Measurements from ENCODE around the gene LAMB3. TPM values are rescaled to one million over a fixed set of nuclear protein-coding genes. Genes with fewer than 3 reads are reported as not detected.

LAMB3 gene
- polyA plus RNA-seq, 3 donors = 1.1 to 1.4 (median 1.2) TPM

DNA sequence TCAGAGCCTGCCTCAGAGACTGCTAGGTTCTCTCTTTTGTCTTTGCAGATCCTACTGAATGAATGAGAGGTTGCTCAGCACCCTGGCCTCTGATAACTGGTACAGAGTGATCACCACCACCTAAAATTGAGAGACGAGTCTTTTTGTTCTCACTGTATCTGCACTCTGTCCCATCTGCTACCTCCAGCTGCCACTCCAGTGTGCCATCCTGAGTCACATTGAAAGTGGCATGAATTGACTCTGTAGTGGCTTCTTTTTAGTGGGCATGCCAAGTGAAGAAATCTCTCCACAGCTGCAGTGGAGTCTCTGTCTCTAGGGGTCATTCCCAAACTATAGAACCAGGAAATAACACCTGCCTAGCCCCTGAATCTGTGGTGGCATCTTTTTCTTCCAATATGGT is 54.0 kb downstream of the LAMB3 start:
- DNase-seq = no peak

DNA sequence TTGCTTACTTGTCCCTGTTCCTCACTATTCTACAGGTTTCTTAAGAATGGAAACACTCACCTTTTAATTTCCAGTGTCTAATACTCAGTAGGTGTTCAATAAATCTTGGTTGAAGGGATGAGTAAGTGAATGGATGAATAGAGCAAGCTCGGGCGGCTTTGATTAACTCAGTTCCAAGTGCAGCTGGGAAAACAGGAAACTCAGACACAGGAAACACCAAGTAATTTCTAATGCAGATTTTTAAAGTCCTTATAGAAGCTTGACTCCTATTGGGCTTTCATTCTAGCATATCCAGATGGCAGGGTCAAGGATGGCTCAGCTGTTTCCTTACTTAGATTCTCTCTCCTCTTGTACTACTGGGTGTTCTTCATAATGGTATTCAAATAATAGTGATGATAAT is 54.7 kb downstream of the LAMB3 start:
- DNase-seq = no peak

DNA sequence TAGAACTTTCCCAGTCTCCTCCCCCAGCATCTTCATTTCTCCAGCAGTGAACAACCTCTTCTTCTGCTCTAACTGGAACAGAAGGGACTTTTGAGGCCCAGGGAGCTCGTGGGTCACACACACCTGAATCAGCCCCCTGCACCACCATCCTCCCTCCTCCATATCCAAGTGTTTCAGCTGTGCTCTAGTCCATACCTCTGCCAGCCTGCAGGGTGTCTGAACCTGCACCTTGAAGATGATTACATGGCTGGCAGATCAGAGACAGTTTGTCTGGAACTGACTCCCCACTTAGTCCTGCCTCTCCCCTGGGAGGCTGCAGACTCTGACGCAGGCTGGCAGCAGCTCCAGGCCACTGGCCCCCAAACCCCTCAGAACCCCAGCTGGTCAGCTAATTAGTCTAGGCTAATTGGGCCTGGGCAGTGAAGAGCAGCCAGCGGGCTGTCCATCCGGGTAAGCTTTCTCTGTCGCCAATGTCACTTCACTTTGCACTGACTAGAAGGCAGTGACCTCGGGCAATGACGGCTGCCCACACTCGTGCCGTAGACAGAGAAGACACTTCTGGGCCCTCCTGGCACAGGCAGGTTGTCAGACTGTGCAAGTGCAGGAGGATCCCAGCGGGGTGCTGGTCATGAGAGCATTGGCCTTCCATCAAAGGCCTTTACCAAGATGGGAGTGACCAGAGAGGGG is 56.5 kb downstream of the LAMB3 start:
- no peak for DNase-seq

DNA sequence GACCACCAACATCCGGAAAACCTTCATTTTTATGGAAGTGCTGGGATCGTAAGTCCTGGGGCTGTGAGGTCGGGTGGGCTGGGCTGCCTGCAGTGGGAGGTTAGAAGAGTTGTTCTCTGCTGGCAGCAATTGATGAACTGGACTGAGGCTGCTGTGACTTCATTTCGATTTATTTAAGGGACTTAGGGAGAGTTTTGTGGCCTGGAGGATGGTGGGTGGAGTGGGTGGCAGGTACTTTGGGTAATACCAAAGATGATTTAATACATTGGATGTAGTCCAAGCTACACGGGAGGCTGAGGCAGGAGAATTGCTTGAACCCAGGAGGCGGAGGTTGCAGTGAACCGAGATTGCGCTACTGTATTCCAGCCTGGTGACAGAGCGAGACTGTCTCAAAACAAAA is 57.2 kb downstream of the LAMB3 start:
- DNase-seq = no peak

DNA sequence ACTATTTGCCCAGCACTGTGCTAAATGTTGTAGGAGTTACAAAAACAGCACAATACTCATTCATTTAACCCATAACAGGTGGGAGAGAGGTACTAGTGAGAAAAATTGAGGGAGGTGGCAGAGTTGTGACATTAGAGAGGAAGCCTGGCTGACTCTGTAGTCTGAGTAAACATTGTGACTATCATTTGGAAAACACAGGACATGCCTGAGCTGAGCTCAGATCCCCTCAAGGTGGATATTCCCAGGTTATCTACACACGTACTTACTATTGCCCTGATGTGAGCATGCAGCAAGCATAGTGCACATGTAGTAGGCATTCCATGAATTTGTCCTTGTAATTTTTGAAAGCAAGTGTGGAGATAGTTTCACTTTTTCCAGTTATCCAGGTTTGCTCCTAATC is 57.8 kb downstream of the LAMB3 start:
- no peak for DNase-seq

DNA sequence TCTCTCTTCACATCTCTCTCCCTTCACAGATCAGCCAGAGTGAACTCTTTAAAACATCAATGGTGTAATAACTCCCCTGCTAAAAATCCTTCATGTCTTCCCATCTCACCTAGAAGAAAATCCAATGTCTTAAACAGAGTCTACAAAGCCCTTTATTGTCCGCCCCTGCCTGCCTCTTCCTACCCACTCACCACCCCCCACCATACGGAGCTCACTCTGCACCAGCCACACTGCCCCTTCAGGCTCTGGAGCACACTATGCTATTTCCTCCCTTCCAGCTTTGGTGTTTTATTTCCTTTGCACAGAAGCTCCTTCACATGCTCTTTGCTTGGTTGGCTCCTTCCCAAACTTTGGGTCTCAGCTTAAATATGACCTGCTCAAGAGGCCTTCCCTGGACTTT is 58.5 kb downstream of the LAMB3 start:
- no peak for DNase-seq

DNA sequence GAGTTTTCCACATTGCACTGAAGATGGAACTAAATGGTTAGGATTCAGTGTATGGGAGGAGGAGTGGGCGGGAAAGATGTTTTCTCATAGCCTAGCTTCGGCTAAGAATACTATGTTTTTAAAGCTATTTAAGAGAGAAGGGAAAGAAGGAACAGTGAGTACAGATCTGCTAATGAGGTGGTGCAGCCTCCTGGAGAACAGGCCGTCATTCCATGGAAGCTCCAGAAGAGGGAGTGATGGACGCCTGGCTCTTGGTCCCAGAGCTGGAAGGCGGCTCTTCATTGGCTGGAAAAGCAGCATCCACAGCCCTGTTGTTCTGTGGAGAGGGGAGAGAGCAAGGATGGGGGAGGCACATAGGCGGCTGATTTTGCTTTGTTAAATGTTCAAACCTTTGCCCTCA is 61.8 kb downstream of the LAMB3 start:
- DNase-seq = no peak

DNA sequence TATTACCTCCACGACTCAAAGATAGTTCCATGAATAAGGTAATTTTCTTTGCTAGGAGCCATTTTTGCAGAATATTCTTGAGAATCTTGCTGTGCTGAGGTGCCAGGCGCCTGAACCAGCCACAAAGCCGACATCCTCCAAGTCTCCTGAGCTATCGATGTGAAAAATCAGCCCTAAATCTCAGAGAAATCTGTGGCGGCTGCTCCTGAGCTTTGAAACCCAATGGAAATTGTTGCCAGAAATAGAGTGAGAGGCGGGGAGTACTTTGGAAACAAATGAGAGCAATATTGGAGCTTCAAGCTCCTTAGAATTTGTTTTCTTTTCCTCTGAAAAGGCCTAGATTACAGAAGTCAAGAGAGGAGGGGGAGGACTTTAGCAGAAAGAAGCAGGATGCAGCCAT is 62.4 kb downstream of the LAMB3 start:
- DNase-seq = no peak

DNA sequence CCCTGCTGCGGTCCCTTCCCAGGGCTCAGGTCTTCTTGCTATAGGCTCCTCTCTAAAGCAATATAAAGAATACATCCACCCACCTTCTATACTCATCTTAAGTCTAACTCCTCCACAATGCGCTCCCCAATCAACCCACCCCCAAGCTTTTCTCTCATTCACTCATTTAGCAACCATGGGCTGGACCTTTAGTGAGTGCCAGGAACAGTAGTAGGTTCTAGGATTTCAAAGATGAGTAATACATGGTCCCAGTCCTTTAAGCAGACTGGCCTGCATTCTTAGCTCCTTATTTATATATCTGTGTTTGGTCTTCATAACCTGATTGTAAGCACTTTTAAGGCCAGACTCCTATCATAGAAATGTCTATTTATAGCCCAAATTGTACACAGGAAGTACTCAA is 62.8 kb downstream of the LAMB3 start:
- no peak for DNase-seq

DNA sequence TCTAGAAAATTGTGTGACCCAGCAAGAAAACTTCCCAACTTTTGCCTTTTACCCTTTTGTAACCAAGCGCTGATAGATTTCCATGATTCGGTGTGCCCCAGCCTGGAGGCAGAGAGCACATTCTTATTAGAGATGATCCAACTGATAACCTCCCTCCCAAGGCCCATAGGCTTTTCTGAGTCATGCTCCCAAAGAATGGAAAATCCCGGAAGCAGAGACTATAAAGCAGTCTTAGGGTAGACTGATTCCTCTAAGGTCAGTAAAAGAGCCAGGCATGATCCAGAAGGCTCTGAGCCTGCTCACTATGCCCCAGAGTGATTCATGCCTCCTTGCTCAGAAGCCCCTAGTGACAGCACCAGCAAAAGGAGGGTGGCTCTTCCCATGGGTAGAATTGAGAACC is 64.4 kb downstream of the LAMB3 start:
- DNase-seq = no peak

DNA sequence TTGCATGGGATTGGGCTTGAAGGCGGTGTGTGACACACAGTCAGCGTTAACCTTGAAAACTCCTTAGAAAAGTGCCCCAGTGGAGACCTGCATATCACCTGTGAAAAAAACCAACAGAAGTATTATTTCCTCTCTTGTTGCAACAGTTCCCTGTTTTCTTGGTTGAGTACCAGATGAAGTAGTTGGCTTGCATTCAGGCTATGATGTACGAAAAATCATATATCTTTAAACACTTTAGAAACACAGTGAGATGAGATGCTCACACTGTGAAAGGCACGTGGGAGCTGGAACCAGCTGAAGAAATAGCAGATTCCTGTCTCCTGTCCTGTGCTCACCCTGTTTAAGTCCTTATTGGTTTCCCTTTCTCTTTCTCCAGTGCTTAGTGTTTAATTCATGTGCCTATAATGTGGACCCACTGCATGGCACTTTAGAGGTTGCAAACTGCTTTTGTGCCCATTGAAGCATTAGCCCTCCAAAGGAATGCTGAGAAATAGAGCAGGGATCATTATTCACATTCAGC is 65.9 kb downstream of the LAMB3 start:
- DNase-seq = no peak

DNA sequence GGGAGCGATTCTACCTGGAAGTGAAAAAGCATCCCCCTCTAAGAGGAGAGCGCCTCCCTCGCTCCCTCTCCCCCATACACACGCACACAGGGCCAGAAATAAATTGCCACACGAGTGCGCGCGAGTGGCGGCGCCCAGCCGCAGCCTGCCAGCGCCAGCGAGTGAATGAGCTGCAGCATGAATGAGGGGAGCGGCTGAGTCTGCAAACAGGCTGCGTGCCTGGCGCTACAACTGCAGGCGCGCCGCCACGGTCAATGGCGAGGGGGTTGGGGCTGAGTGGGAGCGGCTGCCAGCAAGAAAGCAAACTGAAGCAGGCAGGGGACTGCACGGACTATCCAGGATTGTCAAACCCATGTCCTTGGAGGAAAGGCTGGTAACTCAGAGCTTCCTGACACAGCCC is 66.6 kb downstream of the LAMB3 start:
- peak; percentile 60 for DNase-seq

DNA sequence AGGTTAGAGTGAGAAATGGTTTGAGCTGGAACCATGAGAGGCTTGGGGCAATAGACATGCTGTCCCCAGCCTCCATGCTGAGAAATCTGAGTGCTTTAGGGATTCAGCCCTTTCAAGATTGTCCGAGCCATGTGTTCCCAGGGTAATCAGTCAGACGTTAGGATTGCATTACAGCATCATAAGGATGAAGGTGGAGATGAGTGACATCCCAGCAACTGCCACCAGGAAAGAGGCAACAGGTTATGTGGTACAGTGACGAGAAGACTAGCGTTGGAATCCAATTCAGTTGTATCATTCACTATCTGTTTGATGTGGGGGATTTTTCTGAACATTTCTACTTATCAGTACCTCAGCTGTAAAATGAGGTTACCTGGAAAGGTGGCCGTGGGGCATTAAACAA is 67.0 kb downstream of the LAMB3 start:
- no peak for DNase-seq

DNA sequence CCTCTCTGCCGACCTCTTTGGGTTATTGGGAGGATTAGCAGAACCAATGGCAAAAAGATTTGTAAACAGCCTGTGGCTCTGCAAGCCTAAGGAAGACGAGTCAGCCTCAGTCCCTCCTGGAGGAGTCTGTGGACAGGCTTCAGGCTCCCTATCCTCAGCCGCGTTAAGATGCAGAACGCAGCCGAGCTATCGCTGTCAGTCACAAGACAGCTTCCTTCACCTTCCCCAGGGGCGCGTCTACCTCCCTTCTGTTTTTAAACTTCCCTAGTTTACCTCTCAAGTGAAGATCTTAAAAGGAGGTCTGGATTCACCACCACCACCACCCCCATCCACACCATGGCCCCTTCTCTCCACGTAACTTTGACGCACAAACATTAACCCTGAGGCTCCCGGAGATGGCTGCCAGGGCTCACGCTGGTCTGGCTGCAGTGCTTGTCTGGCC is 68.0 kb downstream of the LAMB3 start:
- no peak for DNase-seq

DNA sequence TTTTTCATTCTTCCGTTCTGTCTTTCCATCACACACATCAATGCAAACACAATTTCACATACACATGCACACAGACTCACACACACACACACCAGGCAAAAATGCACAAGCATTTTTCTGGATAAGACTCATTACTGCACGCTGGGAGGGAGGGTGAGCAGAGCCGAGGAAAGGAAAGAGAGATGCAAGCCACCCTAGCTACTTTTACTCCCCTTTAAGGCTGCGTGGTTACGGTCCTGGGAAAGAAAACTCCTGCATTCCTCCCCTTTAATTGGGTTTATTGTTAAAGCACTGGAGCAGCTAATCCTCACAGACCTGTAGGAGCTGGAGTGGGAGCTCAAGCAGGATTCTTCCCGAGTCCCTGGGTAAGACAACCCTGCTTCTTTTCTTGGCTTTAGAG is 68.8 kb downstream of the LAMB3 start, which contains the start of gene CAMK1G:
CAMK1G (plus strand) TSS at position 307 of the 400 bp plus-strand sequence. CDS start 11,270 bp downstream, outside the sequence.
- DNase-seq = peak; percentile 81

DNA sequence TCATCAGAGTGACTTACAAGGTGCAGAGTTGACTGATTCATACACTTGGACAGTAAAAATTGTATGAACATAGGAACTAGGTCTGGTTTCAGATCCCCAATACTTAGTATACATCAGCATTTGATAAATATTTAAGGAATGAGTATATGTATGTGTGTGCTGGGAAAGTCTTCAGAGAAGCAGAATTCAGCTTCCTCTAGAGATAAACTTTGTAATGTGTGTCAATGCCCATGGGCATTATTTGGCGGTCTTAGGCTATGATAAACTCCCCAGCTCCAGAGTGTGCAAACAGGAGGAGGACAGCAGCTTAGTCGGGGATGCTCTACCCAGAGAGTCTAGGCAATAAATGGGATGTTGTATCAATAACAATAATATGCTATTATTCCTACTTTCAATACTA is 71.6 kb downstream of the LAMB3 start:
- DNase-seq = no peak

DNA sequence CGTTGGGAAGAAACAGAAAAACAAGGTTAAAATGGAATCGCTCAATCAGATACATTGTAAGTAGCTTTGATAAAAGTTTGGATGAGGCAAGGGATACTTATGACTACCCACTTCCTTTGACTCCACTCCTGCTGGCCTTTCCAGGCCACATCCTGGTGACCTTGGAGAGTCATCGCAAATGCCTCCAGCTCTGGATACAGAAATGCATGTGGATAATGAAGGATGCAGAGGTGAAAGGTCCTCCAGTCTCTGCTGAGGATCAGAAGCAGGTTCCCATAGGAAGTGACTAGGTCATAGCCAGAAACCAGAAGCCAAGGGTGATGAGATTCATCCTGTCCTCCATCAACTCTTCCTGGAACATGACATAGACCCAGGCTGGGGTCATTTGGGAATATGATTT is 74.9 kb downstream of the LAMB3 start:
- DNase-seq = no peak

DNA sequence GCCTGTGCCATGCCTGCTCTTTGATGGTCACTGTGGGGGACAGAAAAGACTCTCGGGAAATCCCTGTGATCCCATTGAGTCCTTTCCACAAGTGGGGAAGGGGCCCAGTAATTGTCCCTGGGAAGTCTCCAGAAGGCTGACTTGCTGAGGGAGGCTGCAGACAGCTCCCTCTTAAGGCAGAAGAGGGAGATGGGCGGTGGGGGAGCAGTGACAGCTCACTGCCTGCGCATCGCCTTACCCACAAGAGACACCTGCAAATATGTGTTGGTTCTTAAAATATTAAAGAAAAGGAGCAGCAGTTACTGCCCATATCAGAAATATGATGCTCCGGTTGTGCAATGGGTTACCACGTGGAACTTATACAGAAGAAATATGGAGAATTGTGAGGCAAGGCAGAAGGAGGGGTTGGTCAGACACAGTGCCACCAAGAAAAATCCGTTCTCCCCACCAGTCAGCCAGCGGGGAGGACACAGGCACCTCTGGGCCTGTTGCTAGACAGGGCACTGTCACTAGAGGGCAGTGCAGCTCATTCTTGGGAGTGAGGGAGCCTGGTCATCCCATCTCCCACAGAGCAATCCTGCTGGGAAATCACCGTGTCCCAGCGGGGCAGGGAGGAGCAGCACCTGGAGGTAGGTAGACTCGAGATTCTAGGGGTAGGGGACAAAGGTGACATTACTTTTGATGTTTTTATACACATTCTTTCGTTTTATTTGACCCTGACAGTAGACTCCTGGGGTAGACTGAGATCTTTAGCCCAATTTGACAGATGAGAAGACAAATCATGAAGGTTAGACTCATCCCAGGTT is 75.6 kb downstream of the LAMB3 start:
- peak; percentile 58 for DNase-seq

DNA sequence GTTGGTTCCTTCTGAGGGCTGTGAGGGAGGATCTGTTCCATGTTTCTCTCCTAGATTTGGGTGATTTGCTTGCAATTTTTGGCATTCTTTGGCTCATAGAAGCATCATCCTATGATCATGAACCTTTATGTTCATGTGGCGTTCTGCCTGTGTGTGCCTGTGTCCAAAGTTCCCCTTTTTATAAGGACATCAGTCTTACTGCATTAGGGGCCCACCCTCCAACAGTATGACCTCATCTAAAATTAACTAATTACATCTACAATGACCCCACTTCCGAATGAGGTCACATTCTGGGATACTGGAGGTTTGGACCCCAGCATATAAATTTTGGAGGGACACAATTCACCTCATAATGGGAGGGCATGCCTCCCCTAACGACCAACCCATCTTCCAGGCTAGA is 81.5 kb downstream of the LAMB3 start:
- DNase-seq = no peak

DNA sequence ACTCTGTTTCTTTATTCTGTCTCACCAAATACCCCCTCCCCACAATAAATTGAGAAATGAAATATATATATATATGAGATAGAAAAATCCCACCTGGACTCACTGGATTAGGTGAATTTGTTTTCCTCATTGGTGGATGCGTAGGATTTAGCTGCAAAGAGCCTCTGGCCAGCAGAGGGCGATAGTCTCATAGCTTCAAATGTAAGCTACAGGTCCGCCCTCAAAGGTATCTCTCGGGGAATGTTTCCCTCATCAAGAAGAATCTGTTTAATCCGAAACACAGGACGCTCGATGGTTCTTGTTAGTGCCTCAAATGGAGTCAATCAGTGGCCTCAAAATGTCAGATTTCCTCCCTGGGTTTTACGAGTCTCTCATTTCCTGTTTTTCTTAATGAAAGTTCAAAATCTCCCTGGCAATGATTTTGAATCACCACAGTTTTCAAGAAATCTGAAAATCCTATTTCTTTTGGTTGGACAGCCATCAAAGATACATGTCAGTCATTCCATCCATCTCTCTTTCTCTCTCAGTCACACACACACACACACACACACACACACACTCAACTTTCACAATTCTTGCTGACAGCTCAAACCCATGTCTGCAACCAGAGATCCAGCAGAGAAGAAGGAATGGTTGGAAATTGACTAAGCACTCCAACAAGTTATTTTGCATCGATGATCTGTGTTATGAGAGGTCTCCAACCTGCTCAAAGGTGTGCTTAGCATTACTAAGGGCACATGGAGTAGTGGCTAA is 82.6 kb downstream of the LAMB3 start:
- peak; percentile 77 for DNase-seq

DNA sequence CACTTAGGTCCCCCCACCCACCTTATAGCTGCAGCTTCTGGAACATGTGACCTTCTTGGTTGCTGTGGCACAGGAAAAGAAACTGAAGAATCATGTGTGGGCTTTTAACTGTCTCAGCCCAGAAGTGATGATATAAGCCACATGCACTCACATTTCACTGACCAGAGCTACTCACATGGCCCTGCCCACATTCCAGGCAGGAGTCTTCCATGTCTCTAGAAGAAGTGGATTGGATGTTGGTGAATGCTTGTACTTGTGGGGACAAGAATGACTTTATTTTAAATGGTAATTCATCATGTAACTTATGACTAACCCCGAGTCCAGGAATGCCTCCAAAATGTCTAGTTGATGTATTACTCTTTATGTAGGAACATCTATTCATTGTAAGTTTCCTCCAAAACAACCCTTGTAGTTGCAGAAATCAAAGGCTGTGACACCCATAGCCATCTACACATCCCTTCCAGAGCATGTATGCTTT is 84.5 kb downstream of the LAMB3 start:
- no peak for DNase-seq

All from renal pelvis (tissue), 4 donors.